Measurements from ENCODE around the gene GRK5. TPM values are rescaled to one million over a fixed set of nuclear protein-coding genes. Genes with fewer than 3 reads are reported as not detected.

Gene GRK5
- total RNA-seq, 1 experiment from 2014 or later: 29.0 TPM

GRCh38 chr10:119335671-119336353, 128.4 kb downstream of the GRK5 start:
- no peak overlapping the region for H3K4me3 ChIP-seq (ENCODE audit: low read depth in 2 of 2, low read length in 2 of 2)
- intact Hi-C loops (cut with micrococcal nuclease; ENCODE audit: unreplicated experiment): no loop called here
- DNase-seq (ENCODE audit: low read depth, low spot score): no peak
- H3K4me1 ChIP-seq (ENCODE audit: control insufficient read depth, insufficient read depth, low read length): no peaks in the 10 kb centered on the region
- ChIA-PET POLR2A (no interaction called here), CTCF (interaction anchor here (0.7 kb wide), 1 partner anchor 14 kb away, joined by 11 read pairs; no protein-coding TSS in a partner anchor)
- in situ Hi-C loops (cut with HindIII; ENCODE audit: low pct_unique_long_range_greater_than_20kb, low sequenced_read_pairs): no loop called here
- no peak for ATAC-seq
- BruUV-seq (replicated peaks): no TSS peak
- TF ChIP-seq REST (IDR thresholded peaks at IDR 0.05; ENCODE audit: insufficient read depth in 1 of 2, low read depth in 2 of 2, low read length in 1 of 2): no peak
- no peak for TF ChIP-seq CTCF (IDR thresholded peaks at IDR 0.05)
- no peak for TF ChIP-seq POLR2AphosphoS5 (IDR thresholded peaks at IDR 0.05; ENCODE audit: low read depth, low read length)
- TF ChIP-seq TCF7L2 (IDR thresholded peaks at IDR 0.05; ENCODE audit: low read depth, low read length): no peak
- TF ChIP-seq SIN3A (IDR thresholded peaks at IDR 0.05; ENCODE audit: borderline replicate concordance, insufficient read depth, low read depth, low read length): no peak
- H3K9me3 ChIP-seq (ENCODE audit: control insufficient read depth, insufficient read depth, low read depth, low read length): no peaks in the 10 kb centered on the region
- no peak overlapping the region for H3K27ac ChIP-seq (ENCODE audit: low read length)
- H3K36me3 ChIP-seq (ENCODE audit: control insufficient read depth, insufficient read depth, low read length): no peaks in the 10 kb centered on the region
- no peaks in the 10 kb centered on the region for H3K27me3 ChIP-seq (ENCODE audit: control insufficient read depth, insufficient read depth, low read length)

GRCh38 chr10:119336599-119336998, 129.2 kb downstream of the GRK5 start:
- POLR2A ChIA-PET: no interaction called here
- in situ Hi-C loops (cut with HindIII; ENCODE audit: low pct_unique_long_range_greater_than_20kb, low sequenced_read_pairs) (no loop called here), intact Hi-C loops (cut with micrococcal nuclease; ENCODE audit: unreplicated experiment) (no loop called here)
- DNase-seq (ENCODE audit: low read depth, low spot score): no peak
- Histone ChIP-seq H3K36me3 (ENCODE audit: control insufficient read depth, insufficient read depth, low read length) (no peaks in the 10 kb centered on the region), H3K27ac (ENCODE audit: low read length) (no peak overlapping the region), H3K4me3 (ENCODE audit: low read depth in 2 of 2, low read length in 2 of 2) (no peak overlapping the region), H3K27me3 (ENCODE audit: control insufficient read depth, insufficient read depth, low read length) (no peaks in the 10 kb centered on the region), H3K9me3 (ENCODE audit: control insufficient read depth, insufficient read depth, low read depth, low read length) (no peaks in the 10 kb centered on the region), H3K4me1 (ENCODE audit: control insufficient read depth, insufficient read depth, low read length) (peaks cover 3% of the 10 kb centered on the region; the same call in 1 of the 2 replicates)
- TF ChIP-seq SIN3A (IDR thresholded peaks at IDR 0.05; ENCODE audit: borderline replicate concordance, insufficient read depth, low read depth, low read length): no peak
- no peak for TF ChIP-seq TCF7L2 (IDR thresholded peaks at IDR 0.05; ENCODE audit: low read depth, low read length)
- no peak for TF ChIP-seq POLR2AphosphoS5 (IDR thresholded peaks at IDR 0.05; ENCODE audit: low read depth, low read length)
- no peak for TF ChIP-seq REST (IDR thresholded peaks at IDR 0.05; ENCODE audit: insufficient read depth in 1 of 2, low read depth in 2 of 2, low read length in 1 of 2)
- TF ChIP-seq CTCF (IDR thresholded peaks at IDR 0.05): no peak
- ATAC-seq: no peak
- CTCF ChIA-PET: no interaction called here
- no TSS peak for BruUV-seq (replicated peaks)

Data from Panc1 (cell line).